ENCODE measurements around the gene GRID2. TPM values are rescaled to one million over a fixed set of nuclear protein-coding genes. Genes with fewer than 3 reads are reported as not detected.

Gene GRID2
- total RNA-seq, 2 donors from 2014 or later, result 0.16 TPM; not detected in 1

DNA sequence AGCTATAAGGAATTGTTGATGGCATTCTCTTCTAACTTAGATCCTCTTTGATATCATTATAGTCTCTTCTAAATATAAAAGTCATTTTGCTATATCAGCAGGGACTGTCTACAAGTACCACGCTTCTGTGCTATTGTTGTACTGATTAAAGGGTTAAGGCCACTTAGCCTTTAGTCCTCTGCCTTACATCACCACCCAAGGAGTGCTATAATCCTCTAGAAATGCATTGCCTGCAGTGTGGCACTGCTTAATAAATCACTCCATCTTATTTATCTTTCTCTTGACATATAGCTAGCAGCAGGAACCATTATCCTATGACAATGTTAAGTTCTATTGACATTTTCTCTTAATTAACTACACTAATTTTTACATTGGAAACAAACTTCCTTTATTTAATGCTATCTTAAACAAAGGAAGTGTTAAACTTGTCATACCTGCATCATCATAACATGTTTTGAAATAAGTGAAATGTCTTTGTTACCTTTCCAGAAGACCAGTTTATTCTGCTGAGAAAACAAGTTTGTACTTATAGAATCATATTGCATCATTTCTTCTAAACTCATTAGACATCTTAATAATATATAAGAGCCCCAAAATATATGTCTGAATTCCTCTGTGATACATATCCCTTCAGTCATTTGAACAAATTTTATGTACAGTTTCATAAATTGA, 1163.9 kb downstream of the GRID2 start:
- Histone ChIP-seq H3K4me1 (no peaks in the 10 kb centered on the region), H3K36me3 (no peaks in the 10 kb centered on the region), H3K4me3 (no peak overlapping the region), H3K27me3 (no peaks in the 10 kb centered on the region), H3K9me3 (no peaks in the 10 kb centered on the region), H3K27ac (no peak overlapping the region)
- no peak for DNase-seq (ENCODE audit: low spot score)
- TF ChIP-seq, protein P1, sequence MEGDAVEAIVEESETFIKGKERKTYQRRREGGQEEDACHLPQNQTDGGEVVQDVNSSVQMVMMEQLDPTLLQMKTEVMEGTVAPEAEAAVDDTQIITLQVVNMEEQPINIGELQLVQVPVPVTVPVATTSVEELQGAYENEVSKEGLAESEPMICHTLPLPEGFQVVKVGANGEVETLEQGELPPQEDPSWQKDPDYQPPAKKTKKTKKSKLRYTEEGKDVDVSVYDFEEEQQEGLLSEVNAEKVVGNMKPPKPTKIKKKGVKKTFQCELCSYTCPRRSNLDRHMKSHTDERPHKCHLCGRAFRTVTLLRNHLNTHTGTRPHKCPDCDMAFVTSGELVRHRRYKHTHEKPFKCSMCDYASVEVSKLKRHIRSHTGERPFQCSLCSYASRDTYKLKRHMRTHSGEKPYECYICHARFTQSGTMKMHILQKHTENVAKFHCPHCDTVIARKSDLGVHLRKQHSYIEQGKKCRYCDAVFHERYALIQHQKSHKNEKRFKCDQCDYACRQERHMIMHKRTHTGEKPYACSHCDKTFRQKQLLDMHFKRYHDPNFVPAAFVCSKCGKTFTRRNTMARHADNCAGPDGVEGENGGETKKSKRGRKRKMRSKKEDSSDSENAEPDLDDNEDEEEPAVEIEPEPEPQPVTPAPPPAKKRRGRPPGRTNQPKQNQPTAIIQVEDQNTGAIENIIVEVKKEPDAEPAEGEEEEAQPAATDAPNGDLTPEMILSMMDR (IDR thresholded peaks at IDR 0.05), result no peak

DNA sequence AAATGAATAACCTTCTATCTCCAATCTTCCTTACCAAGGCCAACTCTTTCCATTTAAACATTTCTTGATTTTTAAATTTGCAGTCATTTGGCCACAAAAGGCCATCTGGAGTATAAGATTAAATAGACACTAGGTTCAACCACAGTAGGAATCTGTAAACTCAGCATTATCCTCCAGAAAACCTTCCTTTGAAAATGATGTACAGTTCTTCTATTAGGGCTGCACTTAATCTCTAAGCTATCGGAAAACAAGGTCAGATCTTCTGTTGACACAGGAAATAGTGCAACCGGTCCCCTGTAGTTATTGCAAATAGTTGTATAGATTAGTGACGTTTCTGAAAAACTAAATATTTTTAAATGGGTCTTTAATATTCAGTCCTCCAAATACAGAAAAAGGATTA, 1165.8 kb downstream of the GRID2 start:
- Histone ChIP-seq H3K9me3 (no peaks in the 10 kb centered on the region), H3K36me3 (no peaks in the 10 kb centered on the region), H3K4me3 (no peak overlapping the region), H3K27me3 (no peaks in the 10 kb centered on the region), H3K27ac (no peak overlapping the region), H3K4me1 (no peaks in the 10 kb centered on the region)
- DNase-seq (ENCODE audit: low spot score), result no peak
- TF ChIP-seq, protein P1 (IDR thresholded peaks at IDR 0.05), result no peak

DNA sequence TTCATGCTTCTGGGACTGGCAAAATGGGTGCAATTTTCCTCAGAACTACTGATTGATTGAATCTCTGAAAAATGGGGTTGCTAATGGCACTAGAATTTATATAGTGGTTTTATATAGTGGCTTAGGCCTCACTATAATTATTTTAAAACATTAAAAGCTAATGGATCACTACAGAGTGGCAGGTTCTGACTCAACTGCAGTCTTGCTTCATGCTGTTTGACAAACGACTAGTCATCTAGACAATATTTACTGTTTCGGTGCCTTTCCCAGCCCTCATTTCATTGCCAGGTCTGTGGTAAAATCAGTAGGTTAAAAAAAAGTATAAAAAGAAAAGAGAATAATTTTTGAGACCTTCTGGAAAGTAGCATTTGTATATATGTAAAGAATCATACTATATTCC, 1172.0 kb downstream of the GRID2 start:
- Histone ChIP-seq H3K27me3 (no peaks in the 10 kb centered on the region), H3K4me3 (no peak overlapping the region), H3K9me3 (no peaks in the 10 kb centered on the region), H3K27ac (no peak overlapping the region), H3K36me3 (no peaks in the 10 kb centered on the region), H3K4me1 (no peaks in the 10 kb centered on the region)
- no peak for DNase-seq (ENCODE audit: low spot score)
- TF ChIP-seq, protein P1 (IDR thresholded peaks at IDR 0.05), result no peak

DNA sequence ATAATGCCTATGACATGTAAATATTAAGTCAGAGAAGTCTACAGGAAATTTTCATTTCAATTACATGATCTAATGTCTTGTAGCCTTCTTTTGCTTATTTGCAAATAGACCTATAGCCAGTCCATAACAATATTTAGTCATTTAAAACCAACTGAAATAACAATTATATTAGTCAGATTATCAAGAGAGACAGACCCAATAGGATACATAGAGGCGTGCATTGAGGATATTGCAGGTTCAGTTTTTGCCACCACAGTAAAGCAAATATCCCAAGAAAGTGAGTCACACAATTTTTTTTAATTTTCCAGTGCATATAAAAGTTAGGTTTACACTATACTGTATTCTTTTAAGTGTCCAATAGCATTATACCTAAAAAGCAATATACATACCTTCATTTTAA, 1175.0 kb downstream of the GRID2 start:
- H3K27ac ChIP-seq, result no peak overlapping the region
- H3K4me1 ChIP-seq, result no peaks in the 10 kb centered on the region
- H3K9me3 ChIP-seq, result no peaks in the 10 kb centered on the region
- TF ChIP-seq, protein P1 (IDR thresholded peaks at IDR 0.05), result no peak
- DNase-seq (ENCODE audit: low spot score), result no peak
- no peak overlapping the region for H3K4me3 ChIP-seq
- H3K27me3 ChIP-seq, result no peaks in the 10 kb centered on the region
- H3K36me3 ChIP-seq, result no peaks in the 10 kb centered on the region

DNA sequence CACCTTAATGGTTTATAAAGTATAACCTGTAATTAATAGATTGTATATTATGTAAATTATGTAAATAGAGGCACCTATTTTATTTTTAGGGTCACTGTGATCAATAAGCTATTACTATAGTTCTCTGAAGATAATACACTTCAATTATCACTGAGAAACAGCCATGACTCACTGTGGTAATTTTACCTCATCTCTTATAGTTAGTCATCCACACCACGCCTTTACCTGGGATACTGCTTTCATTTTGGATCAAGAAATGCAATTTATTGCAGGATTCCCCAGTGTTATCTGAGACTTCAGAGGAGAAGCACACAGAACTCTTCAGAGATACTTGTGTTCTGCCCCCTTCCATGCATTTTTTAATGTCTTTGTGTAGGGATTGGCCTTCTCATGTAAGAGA, 1176.7 kb downstream of the GRID2 start:
- no peak for DNase-seq (ENCODE audit: low spot score)

More for the DNA sequence above, 1176.7 kb downstream of the GRID2 start:
- TF ChIP-seq, protein P1 (IDR thresholded peaks at IDR 0.05), result no peak
- Histone ChIP-seq H3K27me3 (no peaks in the 10 kb centered on the region), H3K4me1 (no peaks in the 10 kb centered on the region), H3K36me3 (no peaks in the 10 kb centered on the region), H3K4me3 (no peak overlapping the region), H3K27ac (no peak overlapping the region), H3K9me3 (no peaks in the 10 kb centered on the region)
